Measurements from ENCODE around the gene CHCHD6. TPM values are rescaled to one million over a fixed set of nuclear protein-coding genes. Genes with fewer than 3 reads are reported as not detected.

The CHCHD6 gene
- total RNA-seq, 2 donors from 2014 or later, result 8.7 to 9.9 TPM

- Mint-ChIP-seq H3K27me3 (no peaks in the 10 kb centered on the region), H3K36me3 (ENCODE audit: low read depth) (peaks cover 6% of the 10 kb centered on the region), H3K4me3 (no peak overlapping the region), H3K27ac (no peak overlapping the region), H3K4me1 (peaks cover 2% of the 10 kb centered on the region), H3K9me3 (no peaks in the 10 kb centered on the region)
- ATAC-seq (replicated peaks), result no peak
Observed at GRCh38 chr3:126711121-126711760, 7.2 kb downstream of the CHCHD6 start.

GRCh38 chr3:126713199-126713598, 9.2 kb downstream of the CHCHD6 start:
- Mint-ChIP-seq H3K4me3 (no peak overlapping the region), H3K27me3 (no peaks in the 10 kb centered on the region), H3K4me1 (peaks cover 10% of the 10 kb centered on the region), H3K36me3 (ENCODE audit: low read depth) (no peaks in the 10 kb centered on the region), H3K27ac (no peak overlapping the region), H3K9me3 (no peaks in the 10 kb centered on the region)
- no peak for ATAC-seq (replicated peaks)

- Mint-ChIP-seq H3K27me3 (no peaks in the 10 kb centered on the region), H3K27ac (no peak overlapping the region), H3K9me3 (no peaks in the 10 kb centered on the region), H3K4me3 (no peak overlapping the region), H3K36me3 (ENCODE audit: low read depth) (no peaks in the 10 kb centered on the region), H3K4me1 (peaks cover 14% of the 10 kb centered on the region)
- ATAC-seq (replicated peaks), result no peak
Observed at GRCh38 chr3:126714276-126714900, 10.3 kb downstream of the CHCHD6 start.

GRCh38 chr3:126714921-126715320, 10.9 kb downstream of the CHCHD6 start:
- no peaks in the 10 kb centered on the region for H3K27me3 Mint-ChIP-seq
- H3K27ac Mint-ChIP-seq, result no peak overlapping the region
- H3K36me3 Mint-ChIP-seq (ENCODE audit: low read depth), result no peaks in the 10 kb centered on the region
- H3K4me3 Mint-ChIP-seq, result no peak overlapping the region
- ATAC-seq (replicated peaks), result no peak
- H3K4me1 Mint-ChIP-seq, result peaks cover 14% of the 10 kb centered on the region
- no peaks in the 10 kb centered on the region for H3K9me3 Mint-ChIP-seq

GRCh38 chr3:126715432-126715831, 11.4 kb downstream of the CHCHD6 start:
- H3K27ac Mint-ChIP-seq, result no peak overlapping the region
- ATAC-seq (replicated peaks), result no peak
- peaks cover 14% of the 10 kb centered on the region for H3K4me1 Mint-ChIP-seq

GRCh38 chr3:126716057-126716456, 12.0 kb downstream of the CHCHD6 start:
- H3K4me3 Mint-ChIP-seq, result no peak overlapping the region
- H3K27ac Mint-ChIP-seq, result peak overlapping the region; percentile 20
- no peaks in the 10 kb centered on the region for H3K27me3 Mint-ChIP-seq
- H3K36me3 Mint-ChIP-seq (ENCODE audit: low read depth), result no peaks in the 10 kb centered on the region
- H3K9me3 Mint-ChIP-seq, result no peaks in the 10 kb centered on the region
- H3K4me1 Mint-ChIP-seq, result peaks cover 14% of the 10 kb centered on the region
- ATAC-seq (replicated peaks), result no peak

More at GRCh38 chr3:126715432-126715831, 11.4 kb downstream of the CHCHD6 start:
- Mint-ChIP-seq H3K9me3 (no peaks in the 10 kb centered on the region), H3K27me3 (no peaks in the 10 kb centered on the region), H3K4me3 (no peak overlapping the region), H3K36me3 (ENCODE audit: low read depth) (no peaks in the 10 kb centered on the region)

- H3K27me3 Mint-ChIP-seq, result no peaks in the 10 kb centered on the region
- peaks cover 15% of the 10 kb centered on the region for H3K4me1 Mint-ChIP-seq
- no peaks in the 10 kb centered on the region for H3K9me3 Mint-ChIP-seq
- H3K4me3 Mint-ChIP-seq, result no peak overlapping the region
- peaks cover under 1% of the 10 kb centered on the region for H3K36me3 Mint-ChIP-seq (ENCODE audit: low read depth)
- ATAC-seq (replicated peaks), result no peak
- H3K27ac Mint-ChIP-seq, result no peak overlapping the region
Observed at GRCh38 chr3:126718561-126719445, 14.8 kb downstream of the CHCHD6 start.

- no peak for ATAC-seq (replicated peaks)
- no peaks in the 10 kb centered on the region for H3K27me3 Mint-ChIP-seq
Observed at GRCh38 chr3:126720596-126720995, 16.6 kb downstream of the CHCHD6 start.

GRCh38 chr3:126721246-126721645, 17.2 kb downstream of the CHCHD6 start:
- H3K4me1 Mint-ChIP-seq, result peaks cover 16% of the 10 kb centered on the region
- H3K27me3 Mint-ChIP-seq, result no peaks in the 10 kb centered on the region
- peaks cover 20% of the 10 kb centered on the region for H3K36me3 Mint-ChIP-seq (ENCODE audit: low read depth)
- H3K27ac Mint-ChIP-seq, result no peak overlapping the region
- peaks cover 4% of the 10 kb centered on the region for H3K9me3 Mint-ChIP-seq
- ATAC-seq (replicated peaks), result no peak
- H3K4me3 Mint-ChIP-seq, result no peak overlapping the region

More at GRCh38 chr3:126720596-126720995, 16.6 kb downstream of the CHCHD6 start:
- Mint-ChIP-seq H3K27ac (no peak overlapping the region), H3K36me3 (ENCODE audit: low read depth) (peaks cover 15% of the 10 kb centered on the region), H3K9me3 (peaks cover 4% of the 10 kb centered on the region), H3K4me1 (peaks cover 18% of the 10 kb centered on the region), H3K4me3 (no peak overlapping the region)

- no peak overlapping the region for H3K4me3 Mint-ChIP-seq
- H3K27me3 Mint-ChIP-seq, result no peaks in the 10 kb centered on the region
- ATAC-seq (replicated peaks), result no peak
- peaks cover 8% of the 10 kb centered on the region for H3K4me1 Mint-ChIP-seq
- H3K9me3 Mint-ChIP-seq, result peaks cover 4% of the 10 kb centered on the region
- peaks cover 34% of the 10 kb centered on the region for H3K36me3 Mint-ChIP-seq (ENCODE audit: low read depth)
- no peak overlapping the region for H3K27ac Mint-ChIP-seq
Observed at GRCh38 chr3:126723237-126723636, 19.2 kb downstream of the CHCHD6 start.

- Mint-ChIP-seq H3K4me3 (no peak overlapping the region), H3K4me1 (peaks cover 8% of the 10 kb centered on the region), H3K36me3 (ENCODE audit: low read depth) (peaks cover 40% of the 10 kb centered on the region), H3K9me3 (peaks cover 4% of the 10 kb centered on the region), H3K27ac (no peak overlapping the region), H3K27me3 (no peaks in the 10 kb centered on the region)
- no peak for ATAC-seq (replicated peaks)
Observed at GRCh38 chr3:126723801-126724200, 19.8 kb downstream of the CHCHD6 start.

- Mint-ChIP-seq H3K9me3 (peaks cover 4% of the 10 kb centered on the region), H3K4me1 (peaks cover 4% of the 10 kb centered on the region), H3K27ac (no peak overlapping the region), H3K27me3 (no peaks in the 10 kb centered on the region), H3K4me3 (no peak overlapping the region), H3K36me3 (ENCODE audit: low read depth) (peaks cover 61% of the 10 kb centered on the region)
- no peak for ATAC-seq (replicated peaks)
Observed at GRCh38 chr3:126728680-126729079, 24.6 kb downstream of the CHCHD6 start.

GRCh38 chr3:126730376-126730775, 26.3 kb downstream of the CHCHD6 start:
- ATAC-seq (replicated peaks), result no peak
- no peaks in the 10 kb centered on the region for H3K9me3 Mint-ChIP-seq
- H3K4me1 Mint-ChIP-seq, result no peaks in the 10 kb centered on the region
- H3K27me3 Mint-ChIP-seq, result no peaks in the 10 kb centered on the region
- peaks cover 63% of the 10 kb centered on the region for H3K36me3 Mint-ChIP-seq (ENCODE audit: low read depth)
- no peak overlapping the region for H3K27ac Mint-ChIP-seq
- H3K4me3 Mint-ChIP-seq, result no peak overlapping the region

- H3K9me3 Mint-ChIP-seq, result no peaks in the 10 kb centered on the region
- H3K4me3 Mint-ChIP-seq, result no peak overlapping the region
- H3K27ac Mint-ChIP-seq, result no peak overlapping the region
- H3K4me1 Mint-ChIP-seq, result no peaks in the 10 kb centered on the region
- ATAC-seq (replicated peaks), result no peak
- no peaks in the 10 kb centered on the region for H3K27me3 Mint-ChIP-seq
- peaks cover 66% of the 10 kb centered on the region for H3K36me3 Mint-ChIP-seq (ENCODE audit: low read depth)
Observed at GRCh38 chr3:126731044-126731443, 27.0 kb downstream of the CHCHD6 start.

Measured in activated T-helper 17 cell treated with anti-CD3 and anti-CD28 coated beads, Interleukin-2, amount 50 U/mL, for 72 hours (primary cell).